Ecto neural progenitor cell (in vitro differentiated cells): Measurements from ENCODE around the gene IMP4.

ENCODE experiments used
- DNase-seq: peaks from one replicate; pipeline ENCODE4 v3.0.0-alpha.2; 2018; ENCODE audit warnings: low spot score

The IMP4 gene

DNA sequence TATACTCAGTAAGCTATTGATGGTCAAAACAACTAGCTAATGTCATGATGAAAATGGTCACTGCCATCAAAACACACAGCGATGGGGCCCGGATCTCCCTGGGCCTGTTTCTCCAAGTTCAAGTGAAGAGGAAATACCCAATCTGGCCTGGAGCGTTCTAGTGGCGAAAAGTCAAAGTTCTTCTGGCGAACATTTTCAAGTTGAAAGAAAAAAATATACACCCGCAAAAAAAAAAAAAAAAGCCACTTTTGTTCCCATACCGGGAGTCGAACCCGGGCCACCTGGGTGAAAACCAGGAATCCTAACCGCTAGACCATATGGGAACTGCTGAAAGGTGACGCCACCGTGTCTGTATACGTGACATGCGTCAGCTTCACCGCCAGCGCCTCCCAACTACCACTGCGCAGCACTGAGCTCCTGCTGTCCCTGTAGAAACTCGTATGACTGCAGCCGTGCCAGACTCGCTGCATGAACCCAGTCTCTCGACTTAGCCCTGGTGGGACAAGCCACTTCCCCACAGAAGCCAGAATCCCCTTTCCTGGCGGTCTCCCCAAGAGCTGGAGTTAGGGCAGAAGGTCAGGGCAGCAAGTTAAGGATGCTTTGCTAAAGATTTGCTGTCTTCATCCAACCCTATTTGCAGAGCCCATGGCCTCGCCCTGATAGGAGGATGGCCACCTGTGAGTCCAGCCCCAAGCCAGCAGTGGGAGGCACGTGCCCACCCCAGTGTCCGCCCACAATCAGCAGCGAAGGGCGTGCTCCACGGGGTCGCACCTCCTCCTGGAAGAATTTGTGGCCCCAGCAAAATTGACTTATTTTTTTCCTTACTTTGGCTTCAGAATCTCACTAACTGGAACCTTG, 5.6 kb upstream of the IMP4 start:
- peak; percentile 98 for DNase-seq

DNA sequence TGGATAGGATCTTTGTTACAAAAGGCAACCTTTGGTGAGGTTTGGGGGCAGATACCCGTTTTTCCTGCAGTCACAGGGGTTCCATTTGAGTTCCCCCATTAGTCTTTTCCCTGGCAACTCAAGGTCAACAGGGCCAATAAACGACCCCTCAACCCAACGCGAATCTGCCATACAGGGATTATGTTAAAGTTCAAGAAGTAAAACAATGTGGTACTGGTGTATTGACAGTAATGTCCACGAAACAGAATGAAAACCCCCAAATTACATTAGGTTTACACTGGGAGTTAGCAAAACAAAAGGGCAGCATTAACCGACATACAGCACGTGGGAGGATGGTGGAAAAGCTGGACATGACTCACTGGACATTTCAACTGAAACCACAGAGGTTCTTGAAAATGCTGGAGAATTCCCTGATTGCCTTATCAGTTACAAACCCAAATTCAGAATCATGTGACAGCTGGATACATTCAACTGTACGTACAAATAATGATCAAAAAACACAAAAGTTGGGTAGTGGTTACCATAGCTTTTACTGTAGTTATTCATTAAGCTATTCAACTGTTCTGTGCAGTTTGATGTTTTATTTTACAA, 4.9 kb upstream of the IMP4 start:
- peak; percentile 43 for DNase-seq

DNA sequence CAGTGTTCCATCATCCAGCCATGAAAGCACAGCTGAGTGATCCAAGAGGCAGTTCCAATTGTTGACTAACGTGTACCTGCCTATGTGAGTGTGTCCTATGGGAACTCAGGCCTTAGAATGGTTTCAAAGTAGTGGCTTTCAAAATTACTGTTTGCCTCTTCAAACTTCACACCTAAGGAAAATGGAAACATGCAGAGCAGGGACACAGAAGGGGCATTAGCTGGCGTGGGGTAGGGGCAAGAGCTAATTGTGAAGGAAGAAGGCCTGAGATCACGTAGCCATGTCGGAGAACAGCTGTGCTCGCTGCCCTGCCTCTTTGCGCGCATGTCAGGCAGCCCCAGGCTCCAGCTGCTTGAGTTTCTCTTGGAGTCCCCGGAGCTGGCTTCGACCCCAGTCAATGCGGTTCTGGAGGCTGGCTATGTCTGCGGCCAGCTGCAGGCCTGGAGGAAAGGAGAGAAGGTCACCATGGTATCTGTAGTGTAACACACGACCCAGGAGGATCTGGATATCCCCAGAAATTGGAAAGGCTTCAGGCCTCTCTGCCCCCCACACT, 3.8 kb upstream of the IMP4 start:
- DNase-seq: peak; percentile 34

DNA sequence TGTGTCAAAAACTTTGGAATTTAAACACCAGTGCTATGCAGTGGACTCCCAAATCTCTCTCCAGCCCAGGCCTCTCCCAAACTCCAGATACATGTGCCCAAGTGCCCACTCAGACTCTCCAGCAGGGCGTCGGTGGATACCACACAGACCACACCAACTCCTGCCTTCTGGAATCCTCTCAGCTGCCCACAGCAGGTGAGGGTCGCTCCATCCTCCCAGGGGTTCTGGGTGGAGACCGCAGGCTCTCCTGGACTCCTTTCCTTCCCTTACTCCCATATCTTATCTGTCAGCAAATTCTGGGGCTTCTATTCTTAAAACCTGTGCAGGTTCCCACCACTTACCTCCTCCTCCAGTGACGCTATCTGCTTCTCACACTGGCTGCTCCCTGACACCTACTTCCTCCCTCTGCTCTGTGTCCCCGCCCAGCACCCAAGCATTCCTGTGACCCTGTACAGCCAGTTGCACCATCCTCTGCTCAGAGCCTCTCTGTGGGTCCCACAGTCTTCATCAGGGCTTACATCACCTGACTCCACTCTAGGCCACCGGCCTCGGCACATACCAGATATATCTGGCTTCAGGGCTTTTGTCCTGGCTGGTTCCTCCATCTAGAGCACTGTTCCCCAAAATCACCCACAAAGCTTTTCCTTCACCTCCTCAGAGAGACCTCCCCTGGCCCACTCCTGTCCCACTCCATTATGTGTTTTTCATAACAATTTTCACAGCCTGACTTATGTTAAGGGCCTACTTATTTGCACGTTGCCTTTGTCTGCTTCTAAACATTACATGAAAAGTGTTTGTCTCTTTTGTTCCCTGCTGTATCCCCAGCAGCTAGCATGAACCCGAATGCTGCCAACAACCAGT, 2.6 kb upstream of the IMP4 start:
- DNase-seq: no peak

DNA sequence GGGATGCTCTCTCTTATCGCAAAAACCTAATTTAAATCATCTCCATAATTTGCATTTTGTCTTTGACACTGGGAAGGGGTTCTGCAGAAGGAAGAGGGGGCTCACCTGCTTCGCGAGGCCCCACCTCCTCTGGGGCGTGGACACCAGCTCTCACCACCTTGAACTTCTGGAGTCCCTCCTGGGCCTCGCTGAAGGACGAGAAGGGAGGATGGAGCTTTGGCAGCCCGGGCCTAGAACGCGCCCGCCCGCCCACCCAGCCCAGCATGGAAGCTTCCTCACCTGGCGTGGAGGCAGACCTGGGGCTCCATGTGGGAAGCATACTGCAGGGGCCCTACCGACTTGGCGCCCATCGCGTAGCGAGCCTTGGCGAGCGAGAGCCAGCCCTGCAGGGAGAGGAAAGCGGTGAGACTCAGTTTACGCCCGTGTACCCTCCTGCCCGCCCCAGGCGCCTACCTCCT, 1.1 kb upstream of the IMP4 start:
- DNase-seq: no peak

DNA sequence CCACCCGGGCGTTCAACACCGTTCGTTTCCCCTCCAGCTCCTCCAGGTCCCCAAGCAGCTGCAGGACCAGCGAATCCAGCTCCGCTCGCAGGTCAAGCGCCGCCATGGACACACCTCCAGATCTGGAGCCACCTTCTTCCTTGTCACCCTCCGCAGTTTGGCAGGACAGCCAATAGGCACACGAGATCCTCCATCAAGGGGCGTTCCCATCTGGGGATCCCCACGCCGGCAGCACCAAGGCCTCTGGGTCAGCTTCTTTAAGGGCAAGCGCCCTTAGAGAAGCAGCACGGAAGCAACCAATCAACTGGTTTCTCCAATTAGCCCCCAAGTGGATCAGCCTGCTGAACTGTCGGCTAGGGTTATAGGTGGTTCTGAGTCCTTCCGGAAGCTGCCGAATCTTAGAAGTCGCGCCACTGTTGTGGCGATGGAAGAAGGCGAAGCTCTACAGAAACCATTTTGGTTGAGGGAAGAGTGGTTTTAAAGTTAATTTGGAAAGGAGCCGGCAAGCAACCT, 621 bp upstream of the IMP4 start:
- DNase-seq: peak; percentile 92

DNA sequence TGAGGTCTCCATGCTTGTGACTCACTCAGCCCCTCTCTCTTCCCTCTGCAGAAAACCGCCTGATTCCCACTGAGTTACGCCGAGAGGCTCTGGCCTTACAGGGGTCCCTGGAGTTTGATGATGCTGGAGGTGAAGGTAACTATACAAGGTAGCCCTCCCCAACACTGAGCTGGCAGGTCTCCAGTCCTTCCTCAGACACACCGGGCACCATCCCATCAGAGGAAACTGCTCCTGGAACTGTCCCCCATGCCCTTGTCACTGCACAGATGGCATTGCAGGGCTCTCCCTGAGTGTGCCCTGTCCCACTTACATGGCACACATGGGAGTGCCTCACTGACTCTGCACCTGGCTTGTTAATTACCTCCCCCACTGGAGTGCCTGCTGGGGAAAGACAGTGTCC, 1.9 kb downstream of the IMP4 start:
- DNase-seq: no peak

DNA sequence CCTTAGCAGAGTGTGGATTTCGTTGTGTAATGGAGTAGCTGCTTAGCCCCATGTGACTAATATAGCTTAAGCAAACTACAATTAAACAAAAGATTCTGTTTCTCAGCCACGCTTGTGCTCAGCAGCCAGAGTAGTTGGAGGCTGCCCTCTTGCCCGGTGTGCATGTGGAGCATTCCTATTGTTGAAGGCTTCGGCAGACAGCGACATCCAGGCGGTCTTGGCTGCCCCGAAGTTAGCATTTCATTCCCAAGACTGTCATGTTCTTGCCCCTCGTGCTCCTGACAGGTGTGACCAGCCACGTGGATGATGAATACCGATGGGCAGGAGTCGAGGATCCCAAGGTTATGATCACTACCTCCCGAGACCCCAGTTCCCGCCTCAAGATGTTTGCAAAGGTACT, 2.4 kb downstream of the IMP4 start:
- no peak for DNase-seq

DNA sequence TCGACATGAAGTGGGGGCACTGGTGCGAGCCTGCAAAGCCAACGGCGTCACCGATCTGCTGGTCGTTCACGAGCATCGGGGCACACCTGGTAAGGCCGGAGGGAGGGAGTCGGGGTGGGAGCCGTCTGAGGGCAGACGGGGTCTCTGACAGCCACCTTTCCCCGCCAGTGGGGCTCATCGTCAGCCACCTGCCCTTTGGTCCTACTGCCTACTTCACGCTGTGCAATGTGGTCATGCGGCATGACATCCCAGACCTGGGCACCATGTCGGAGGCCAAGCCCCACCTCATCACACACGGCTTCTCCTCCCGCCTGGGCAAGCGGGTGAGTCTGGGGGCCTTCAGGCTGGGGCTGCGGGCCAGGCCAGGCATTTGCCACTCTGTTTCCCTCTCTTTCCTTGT, 2.9 kb downstream of the IMP4 start:
- no peak for DNase-seq

DNA sequence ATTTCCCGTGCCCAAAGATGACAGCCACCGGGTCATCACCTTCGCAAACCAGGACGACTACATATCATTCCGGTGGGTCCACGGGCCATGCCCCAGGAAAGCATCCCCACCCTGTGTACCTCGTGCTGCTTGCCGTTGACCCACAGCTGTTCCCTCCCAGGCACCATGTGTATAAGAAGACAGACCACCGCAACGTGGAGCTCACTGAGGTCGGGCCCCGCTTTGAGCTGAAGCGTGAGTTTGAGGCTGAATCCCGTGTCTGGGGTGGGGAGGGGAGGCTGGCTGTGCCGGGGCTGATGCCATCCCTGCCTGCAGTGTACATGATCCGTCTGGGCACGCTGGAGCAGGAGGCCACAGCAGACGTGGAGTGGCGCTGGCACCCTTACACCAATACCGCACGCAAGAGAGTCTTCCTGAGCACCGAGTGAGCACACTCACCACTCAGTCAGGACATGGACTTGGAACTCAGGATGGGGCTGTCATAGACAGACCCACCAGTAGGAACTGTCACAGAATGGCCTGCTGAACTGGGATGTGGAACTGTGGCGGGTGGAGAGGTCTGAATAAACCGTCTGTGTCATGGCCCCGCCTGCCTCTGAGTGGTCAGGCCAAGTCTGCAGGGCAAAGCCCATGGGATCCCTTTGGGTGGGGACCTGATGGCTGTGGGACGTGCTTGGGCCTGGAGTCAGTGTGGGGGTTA, 3.5 kb downstream of the IMP4 start:
- DNase-seq: no peak

DNA sequence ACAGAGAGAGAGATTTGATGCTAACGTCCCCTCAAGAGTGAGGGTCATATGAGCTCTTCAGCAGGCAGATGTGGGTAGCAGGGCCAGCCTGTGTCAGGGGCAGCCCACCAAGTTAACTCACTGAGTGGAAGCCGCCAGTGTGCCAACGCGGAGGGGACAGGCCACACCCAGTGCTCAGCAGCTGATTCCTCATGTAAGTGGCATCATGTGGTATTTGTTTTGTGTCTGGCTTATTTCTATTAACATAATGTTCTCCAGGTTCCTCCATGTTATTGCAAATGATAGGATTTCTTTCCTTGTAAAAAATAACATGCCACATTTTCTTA, 4.0 kb downstream of the IMP4 start:
- no peak for DNase-seq

DNA sequence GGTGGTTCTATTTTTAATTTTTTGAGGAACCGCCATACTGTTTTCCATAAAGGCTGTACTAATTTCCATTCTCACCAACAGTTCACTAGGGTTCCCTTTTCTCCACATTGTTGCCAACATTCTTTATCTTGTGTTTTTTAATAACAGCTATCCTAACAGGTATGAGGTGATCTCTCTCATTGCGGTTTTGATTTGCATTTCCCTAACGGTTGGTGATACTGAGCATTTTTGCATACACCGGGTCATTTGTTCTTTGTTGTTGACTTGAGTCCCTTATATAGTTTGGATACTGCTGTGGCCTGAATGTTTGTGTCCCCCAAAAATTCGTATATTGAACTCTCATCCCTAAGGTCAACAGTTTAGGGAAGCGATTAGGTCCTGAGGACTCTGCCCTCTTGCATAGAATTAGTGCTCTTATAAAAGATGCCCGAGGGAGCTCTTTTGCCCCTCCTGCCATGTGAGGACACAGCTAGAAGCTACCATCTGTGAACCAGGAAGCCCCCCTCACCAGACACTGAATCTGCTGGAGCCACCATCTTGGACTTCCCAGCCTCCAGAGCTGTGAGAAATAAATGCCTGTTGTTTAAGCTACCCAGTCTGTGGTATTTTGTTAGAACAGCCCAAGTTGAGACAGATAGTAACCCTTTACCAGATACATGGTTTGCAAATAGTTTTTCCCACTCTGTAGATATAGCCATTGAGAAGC, 4.7 kb downstream of the IMP4 start:
- no peak for DNase-seq

DNA sequence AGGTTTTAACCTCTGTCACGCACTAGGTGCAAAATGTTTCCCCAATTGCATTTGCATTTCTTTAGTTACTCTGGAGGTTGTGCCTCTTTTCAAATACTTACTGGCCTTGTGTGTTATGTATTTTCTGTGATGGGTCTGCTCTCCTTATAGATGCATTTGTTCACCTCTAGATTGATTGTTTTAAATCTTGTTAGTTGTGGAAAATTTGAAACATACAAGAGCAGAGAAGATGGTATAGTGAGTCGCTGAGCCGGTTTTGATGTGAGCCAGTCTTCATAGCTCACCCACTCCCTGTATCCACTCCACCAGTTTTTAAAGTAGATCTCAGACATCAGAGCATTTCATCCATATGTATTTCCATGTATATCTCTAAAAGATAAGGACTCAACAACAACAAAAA, 6.5 kb downstream of the IMP4 start:
- DNase-seq: no peak

DNA sequence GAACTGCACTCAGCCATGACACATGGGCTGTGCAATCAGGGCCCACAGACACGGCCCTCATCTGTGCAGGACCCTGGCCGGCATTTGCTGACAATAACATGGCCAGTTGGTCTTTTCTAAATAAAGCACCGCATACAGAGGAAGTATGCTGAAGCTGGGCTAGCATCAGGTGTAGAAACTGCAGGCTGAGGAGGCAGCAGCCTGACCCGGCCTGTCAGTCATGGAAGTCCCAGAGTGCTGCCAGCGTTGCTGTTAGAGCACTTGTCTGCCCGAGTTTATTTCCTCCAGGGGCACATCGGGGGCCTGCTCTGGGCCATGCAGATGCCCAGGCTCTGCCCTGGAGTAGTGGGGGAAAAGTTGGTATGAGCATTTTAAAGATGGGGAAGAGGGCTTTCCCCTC, 9.0 kb downstream of the IMP4 start:
- DNase-seq: no peak

DNA sequence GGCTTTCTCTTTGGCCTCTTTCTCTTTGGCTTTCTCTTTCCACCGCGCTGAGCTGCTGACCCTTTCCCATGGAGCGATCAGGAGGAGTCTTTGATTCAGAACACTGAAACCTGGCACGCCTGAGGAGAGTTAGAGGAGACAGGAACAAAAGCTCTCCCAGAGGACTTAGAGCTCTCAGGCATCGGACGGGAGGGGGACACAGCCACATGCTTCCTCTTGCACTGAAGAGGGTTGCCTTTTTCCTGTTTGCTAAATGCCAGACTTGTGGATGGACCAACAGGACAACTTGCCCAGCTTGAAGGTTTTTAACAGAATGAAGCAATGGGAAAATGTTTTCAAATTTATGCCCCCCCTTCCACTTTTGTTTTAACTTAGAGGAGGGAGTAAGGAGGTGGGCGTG, 9.5 kb downstream of the IMP4 start:
- no peak for DNase-seq

DNA sequence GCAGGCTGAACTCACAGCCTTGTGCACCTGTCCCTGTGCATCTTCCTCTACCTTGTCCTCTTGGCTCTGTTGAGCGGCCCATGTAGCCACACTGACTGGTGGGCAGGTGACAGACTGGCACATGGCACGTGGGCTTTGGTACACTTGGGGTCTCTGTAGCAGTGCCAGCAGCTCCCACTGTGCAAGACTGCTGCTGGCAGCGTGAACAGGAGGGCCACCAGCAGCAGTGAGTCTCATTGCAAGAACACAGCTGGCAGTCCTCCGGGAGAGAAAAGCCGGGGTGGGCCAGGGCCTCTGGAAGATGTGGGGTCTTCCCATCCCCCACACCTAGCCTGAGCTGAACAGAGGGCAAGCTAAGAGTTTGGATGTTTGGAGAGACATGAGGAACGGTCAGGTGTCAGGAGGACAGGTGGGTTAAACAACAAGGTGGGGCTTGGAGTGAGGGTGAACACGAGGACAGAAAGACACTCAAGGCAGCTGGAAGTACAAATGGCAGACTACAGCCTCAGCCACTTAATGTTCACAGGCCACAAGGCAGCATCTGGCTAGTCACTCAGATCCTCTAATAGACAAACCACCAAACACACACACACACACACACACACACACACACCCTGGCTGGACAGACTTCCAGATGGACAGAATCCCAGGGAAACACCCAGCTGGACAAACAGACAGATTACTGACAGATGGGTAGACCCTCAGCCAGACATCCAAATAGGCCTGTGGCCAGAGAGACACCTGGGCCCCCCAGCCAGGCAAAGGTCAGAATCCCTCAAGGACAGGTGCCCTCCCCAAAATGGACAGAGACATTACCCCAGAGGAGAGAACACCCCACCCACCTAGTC, 10.8 kb downstream of the IMP4 start:
- peak; percentile 37 for DNase-seq

DNA sequence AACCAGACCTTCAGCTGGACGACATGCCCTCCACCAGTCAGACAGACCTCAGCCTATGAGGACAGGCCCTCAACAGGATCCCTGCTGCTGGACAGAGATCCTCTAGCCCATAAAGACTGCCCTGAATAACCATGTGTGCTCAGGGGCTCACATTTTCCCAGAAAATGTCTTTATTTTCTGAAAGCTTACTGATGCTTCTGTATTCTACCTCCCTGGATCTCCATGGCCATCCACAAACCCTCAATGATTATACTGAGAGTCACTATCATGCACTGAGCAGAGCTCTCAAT, 11.4 kb downstream of the IMP4 start:
- DNase-seq: no peak

DNA sequence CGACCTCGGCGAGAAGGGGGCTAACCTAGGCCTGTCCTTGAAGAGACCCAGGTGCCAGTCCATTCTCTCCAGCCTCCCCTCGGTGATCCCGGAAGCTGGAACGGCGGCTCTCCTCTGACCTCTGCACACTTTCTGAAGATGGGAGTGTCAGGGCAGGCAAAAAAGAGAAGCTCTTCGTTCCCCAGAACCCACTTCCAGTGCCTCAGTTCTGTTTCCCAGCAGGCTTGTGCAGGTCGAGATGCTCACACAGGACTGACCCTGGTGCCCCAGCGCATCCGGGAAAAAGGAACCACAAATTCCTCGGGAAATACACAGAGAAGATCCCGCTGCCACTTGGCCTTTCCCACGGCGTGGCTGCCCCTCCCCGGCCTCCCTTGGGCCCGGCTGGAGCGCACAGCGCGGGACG, 12.5 kb downstream of the IMP4 start:
- no peak for DNase-seq

DNA sequence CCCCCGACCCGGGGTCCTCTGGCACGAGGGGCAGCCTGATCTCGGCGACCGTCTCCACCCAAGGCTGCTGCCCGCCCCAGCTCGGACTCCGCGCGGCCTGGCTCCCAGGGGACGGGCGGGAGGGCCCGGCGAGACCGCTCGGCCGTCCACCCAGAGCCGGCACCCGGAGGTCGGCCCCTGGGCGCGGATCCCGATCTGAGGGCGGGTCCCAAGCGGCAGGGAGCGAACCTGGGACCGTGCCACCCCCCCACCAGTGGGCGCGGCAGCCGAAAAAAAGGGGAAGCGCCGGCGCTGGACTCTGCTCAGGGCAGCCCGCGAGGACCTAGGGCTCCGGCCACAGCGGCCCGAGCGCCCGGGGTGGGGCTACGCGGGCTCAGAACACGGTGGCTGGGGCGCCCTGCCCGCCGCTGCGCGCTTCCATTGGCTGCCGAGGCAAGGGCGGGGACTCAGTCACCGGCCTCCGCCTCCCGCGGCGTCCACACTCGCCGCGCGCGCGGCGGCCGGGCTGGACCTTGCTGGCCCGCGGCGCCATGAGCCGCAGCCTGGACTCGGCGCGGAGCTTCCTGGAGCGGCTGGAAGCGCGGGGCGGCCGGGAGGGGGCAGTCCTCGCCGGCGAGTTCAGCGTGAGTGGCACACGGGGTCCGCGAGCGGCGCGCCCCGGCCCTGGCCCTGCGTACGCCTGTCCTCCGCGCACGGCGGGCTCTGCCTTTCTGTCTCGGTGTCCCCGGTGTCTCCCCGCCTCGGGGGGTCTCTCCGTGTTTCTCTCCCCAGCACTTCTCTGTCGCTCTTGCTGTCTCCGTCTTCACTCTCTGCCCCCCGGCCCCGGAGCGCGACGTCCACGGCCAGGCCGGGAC, 13.1 kb downstream of the IMP4 start, which contains the start of gene PTPN18:
TSS of gene PTPN18 (plus strand) at position 479 of the 854 bp plus-strand sequence. CDS start at position 531, 52 bp downstream.
- peak; percentile 88 for DNase-seq
